WTC11 (cell line): ENCODE measurements around the gene COPZ2.

Experiments used
- ATF2 ChIP-seq: sonication (generic); formaldehyde crosslinking; IDR thresholded peaks from 2 replicates; pipeline ENCODE4 v1.8.1; 2022; ENCODE audit warnings: low read depth, missing genetic modification reagents, borderline replicate concordance
- CTCF ChIP-seq: fragments of 200-600 bp; IDR thresholded peaks from 2 replicates; pipeline ENCODE4 v1.8.0; 2022; ENCODE audit warnings: antibody characterized with exemption
- TCF7 ChIP-seq: sonication (generic); formaldehyde crosslinking; IDR thresholded peaks from 2 replicates; pipeline ENCODE4 v1.8.0; 2022; ENCODE audit warnings: mild to moderate bottlenecking, low read depth, missing genetic modification reagents, moderate library complexity
- ZBTB21 ChIP-seq: sonication (generic); formaldehyde crosslinking; IDR thresholded peaks from 2 replicates; pipeline ENCODE4 v1.8.1; 2023; ENCODE audit warnings: mild to moderate bottlenecking, missing genetic modification reagents, borderline replicate concordance

GRCh38 chr17:48067245-48067644 is 29.6 kb upstream of the COPZ2 start:
- TF ChIP-seq ATF2 (no peak), CTCF (no peak), TCF7 (CRISPR knock-in tag) (no peak), ZBTB21 (CRISPR knock-in tag) (no peak)
